LNCaP clone FGC (cell line): Measurements from ENCODE around the gene TSGA10IP.

Experiments
- DNase-seq: peaks from one replicate; pipeline ENCODE4 v3.0.0-alpha.2; 2011; ENCODE audit warnings: low read depth
- H3K4me3 ChIP-seq: 2 replicates; pipeline ENCODE4 v1.5.1; 2011; ENCODE audit warnings: mild to moderate bottlenecking, low read depth, low read length, control low read depth
- TF ChIP-seq, protein P1 (sequence below): IDR thresholded peaks from 2 replicates; pipeline ENCODE4 v1.5.1; 2012; ENCODE audit warnings: mild to moderate bottlenecking; ENCODE audit not compliant: control insufficient read depth, insufficient read depth; ENCODE audit errors: extremely low read depth

Gene TSGA10IP

DNA sequence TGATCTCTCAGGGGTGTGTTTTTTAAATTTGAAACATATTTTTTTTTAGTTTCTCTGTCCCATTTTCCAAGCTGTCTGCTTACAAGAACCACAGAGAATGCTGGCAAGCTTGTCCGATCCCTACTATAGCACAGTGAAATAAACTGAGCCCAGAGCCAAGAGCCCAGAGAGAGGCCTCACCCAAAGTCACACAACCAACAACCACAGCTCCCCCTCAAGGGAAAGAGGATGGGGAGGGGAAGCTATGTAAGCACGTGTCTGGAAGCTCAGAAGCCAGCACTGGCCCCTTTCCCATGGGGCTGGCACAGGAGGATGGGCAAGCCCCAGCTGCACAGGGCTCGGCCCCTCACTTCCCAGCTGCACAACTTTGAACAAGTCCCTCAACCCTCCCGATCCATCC, 13.0 kb downstream of the TSGA10IP start:
- TF ChIP-seq, protein P1, sequence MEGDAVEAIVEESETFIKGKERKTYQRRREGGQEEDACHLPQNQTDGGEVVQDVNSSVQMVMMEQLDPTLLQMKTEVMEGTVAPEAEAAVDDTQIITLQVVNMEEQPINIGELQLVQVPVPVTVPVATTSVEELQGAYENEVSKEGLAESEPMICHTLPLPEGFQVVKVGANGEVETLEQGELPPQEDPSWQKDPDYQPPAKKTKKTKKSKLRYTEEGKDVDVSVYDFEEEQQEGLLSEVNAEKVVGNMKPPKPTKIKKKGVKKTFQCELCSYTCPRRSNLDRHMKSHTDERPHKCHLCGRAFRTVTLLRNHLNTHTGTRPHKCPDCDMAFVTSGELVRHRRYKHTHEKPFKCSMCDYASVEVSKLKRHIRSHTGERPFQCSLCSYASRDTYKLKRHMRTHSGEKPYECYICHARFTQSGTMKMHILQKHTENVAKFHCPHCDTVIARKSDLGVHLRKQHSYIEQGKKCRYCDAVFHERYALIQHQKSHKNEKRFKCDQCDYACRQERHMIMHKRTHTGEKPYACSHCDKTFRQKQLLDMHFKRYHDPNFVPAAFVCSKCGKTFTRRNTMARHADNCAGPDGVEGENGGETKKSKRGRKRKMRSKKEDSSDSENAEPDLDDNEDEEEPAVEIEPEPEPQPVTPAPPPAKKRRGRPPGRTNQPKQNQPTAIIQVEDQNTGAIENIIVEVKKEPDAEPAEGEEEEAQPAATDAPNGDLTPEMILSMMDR, result no peak
- DNase-seq, result no peak
- H3K4me3 ChIP-seq, result no peak overlapping the region

DNA sequence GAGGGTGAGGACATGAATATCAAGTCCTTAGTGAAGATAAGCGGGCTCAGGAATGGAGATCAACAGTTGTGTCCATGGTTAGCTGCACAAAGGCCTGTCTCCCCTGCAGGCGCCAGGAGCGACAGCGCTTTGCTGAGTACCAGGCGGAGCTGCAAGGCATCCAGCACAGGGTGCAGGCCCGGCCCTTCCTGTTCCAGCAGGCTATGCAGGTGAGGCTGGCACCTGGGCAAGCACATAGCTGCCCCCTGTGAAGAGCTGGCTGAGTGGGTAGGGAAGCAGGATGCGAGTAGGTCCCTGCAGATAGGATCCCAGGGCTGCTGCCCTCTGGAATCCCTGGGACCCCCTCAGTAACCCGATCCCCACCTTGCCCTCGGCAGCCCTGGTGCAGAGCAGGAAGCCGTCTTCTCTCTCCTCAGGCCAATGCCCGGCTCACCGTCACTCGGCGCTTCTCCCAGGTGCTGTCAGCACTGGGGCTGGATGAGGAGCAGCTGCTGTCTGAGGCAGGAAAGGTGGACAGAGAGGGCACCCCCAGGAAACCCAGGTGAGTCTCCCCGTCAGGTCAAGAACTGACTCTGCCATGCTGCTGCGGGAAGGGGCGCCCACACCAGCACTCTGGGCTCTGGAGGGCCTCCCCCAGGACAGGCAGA, 13.6 kb downstream of the TSGA10IP start:
- TF ChIP-seq, protein P1, result no peak

DNA sequence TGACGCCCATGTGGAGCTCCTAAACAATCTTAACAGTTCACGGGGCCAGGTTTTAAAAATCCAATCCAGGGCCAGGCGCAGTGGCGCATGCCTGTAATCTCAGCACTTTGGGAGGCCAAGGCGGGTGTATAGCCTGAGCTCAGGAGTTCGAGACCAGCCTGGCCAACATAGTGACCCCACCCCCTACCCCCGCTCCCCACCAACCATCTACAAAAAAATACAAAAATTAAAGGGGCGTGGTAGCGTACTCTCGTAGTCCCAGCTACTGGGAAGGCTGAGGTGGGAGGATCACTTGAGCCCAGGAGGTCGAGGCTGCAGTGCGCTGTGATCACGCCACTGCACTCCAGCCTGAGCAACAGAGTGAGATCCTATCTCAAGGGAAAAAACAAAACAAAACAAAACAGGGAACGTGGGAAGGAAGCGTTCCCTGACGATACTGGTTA, 15.6 kb downstream of the TSGA10IP start:
- TF ChIP-seq, protein P1, result no peak
- no peak for DNase-seq
- H3K4me3 ChIP-seq, result peak overlapping the region; percentile 72

More for the DNA sequence above, 13.6 kb downstream of the TSGA10IP start:
- DNase-seq, result no peak
- H3K4me3 ChIP-seq, result no peak overlapping the region

DNA sequence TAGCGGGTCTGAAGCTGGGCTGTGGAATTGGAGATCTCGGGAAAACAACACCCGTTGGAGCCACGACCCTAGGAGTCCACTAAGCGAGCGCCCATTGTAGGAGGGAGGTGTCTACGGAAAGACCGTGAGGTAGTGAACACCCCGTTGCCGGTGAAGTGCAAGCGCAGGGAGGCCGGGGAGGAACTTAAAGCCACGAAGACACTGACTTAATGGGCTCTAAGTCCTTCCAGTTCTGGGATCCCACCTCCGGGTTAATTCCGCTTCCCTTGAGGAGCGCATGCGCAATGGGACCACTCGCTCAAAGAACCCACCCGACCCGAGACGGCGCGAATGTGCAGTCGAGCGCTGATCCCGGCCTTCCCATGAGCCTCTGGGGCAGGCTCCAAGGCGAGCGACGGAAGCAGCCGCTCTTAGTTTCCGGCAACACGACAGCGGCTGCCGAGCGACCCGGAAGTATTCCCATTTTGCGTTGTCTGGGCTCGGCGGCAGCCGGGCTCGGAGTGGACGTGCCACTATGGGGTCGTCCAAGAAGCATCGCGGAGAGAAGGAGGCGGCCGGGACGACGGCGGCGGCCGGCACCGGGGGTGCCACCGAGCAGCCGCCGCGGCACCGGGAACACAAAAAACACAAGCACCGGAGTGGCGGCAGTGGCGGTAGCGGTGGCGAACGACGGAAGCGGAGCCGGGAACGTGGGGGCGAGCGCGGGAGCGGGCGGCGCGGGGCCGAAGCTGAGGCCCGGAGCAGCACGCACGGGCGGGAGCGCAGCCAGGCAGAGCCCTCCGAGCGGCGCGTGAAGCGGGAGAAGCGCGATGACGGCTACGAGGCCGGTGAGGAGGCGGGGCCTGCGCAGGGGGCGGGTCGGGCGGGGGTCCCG, 16.2 kb downstream of the TSGA10IP start, which contains the start of gene SART1:
Gene SART1, plus strand, starts transcription at position 468 of the 874 bp plus-strand sequence. Its CDS starts 47 bp downstream, at position 515.
- DNase-seq, result peak; percentile 86
- TF ChIP-seq, protein P1, result no peak
- H3K4me3 ChIP-seq, result peak within 1 kb of the TSS; percentile 72

DNA sequence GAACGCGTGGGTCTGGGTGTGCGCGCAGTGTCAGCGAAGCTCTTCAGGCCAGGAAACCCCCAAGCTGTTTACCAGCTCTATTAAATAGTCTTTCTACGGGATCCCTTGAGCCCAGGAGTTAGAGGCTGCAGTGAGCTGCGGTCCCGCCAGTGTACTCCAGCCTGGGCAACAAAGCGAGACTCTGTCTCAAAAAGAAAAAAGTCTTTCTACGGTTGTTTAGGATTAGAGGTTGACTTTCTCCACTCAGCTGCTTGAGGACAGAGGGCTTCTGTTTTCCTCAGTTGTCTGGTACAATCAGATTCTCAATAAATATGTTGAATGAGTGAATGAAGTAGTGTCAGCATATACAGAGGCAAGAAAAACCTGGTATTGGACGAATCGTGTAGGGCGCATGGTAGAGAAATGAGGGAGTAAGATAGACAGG, 16.9 kb downstream of the TSGA10IP start:
- DNase-seq, result no peak

DNA sequence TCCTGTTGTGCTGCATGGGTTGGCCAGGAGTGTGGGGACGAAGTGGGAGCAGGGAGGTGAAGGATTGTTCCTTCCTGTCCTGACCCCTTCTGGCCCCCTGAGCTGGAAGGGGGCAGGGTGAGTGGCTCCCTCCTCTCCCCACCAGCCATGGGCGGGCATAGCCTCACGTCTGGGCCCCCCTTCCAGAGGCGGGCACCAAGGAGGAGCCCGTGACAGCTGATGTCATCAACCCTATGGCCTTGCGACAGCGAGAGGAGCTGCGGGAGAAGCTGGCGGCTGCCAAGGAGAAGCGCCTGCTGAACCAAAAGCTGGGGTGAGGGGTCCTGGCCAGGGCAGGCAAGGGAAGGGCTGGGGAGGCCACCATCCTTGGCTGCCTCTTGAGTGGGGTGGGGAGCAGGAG, 19.6 kb downstream of the TSGA10IP start:
- TF ChIP-seq, protein P1, result no peak
- no peak for DNase-seq
- no peak overlapping the region for H3K4me3 ChIP-seq

More for the DNA sequence above, 16.9 kb downstream of the TSGA10IP start:
- TF ChIP-seq, protein P1, result no peak
- peak overlapping the region; percentile 72 for H3K4me3 ChIP-seq
